HK-2 (cell line): ENCODE measurements around the gene WNT16.
"Not testable (repeated sequence)": the region's sequence is repeated elsewhere in the genome, so short reads cannot be mapped to it uniquely, and the experiment has no call there.

Source experiments
- DNase-seq: peaks from one replicate; pipeline ENCODE4 v3.0.0-alpha.2; 2018; ENCODE audit not compliant: unreplicated experiment

Gene WNT16

GRCh38 chr7:121306565-121306964 is 22.2 kb upstream of the WNT16 start:
- DNase-seq: no peak

GRCh38 chr7:121307021-121307574 is 21.7 kb upstream of the WNT16 start:
- DNase-seq: no peak

GRCh38 chr7:121313220-121313792 is 15.5 kb upstream of the WNT16 start:
- DNase-seq: no peak

GRCh38 chr7:121313793-121314676 is 14.8 kb upstream of the WNT16 start:
- peak; percentile 22 for DNase-seq

- not testable (repeated sequence) for DNase-seq
Observed at GRCh38 chr7:121315170-121315569, 13.6 kb upstream of the WNT16 start.

- no peak for DNase-seq
Observed at GRCh38 chr7:121322460-121322859, 6.3 kb upstream of the WNT16 start.

- no peak for DNase-seq
Observed at GRCh38 chr7:121323515-121324302, 5.1 kb upstream of the WNT16 start.

- no peak for DNase-seq
Observed at GRCh38 chr7:121327671-121328070, 1.1 kb upstream of the WNT16 start.

GRCh38 chr7:121329191-121330052 is 622 bp downstream of the WNT16 start:
- no peak for DNase-seq

GRCh38 chr7:121330053-121330833 is 1.4 kb downstream of the WNT16 start:
- no peak for DNase-seq

- no peak for DNase-seq
Observed at GRCh38 chr7:121331048-121331447, 2.2 kb downstream of the WNT16 start.

GRCh38 chr7:121331574-121331973 is 2.8 kb downstream of the WNT16 start:
- DNase-seq: no peak

- no peak for DNase-seq
Observed at GRCh38 chr7:121334376-121334775, 5.6 kb downstream of the WNT16 start.

- no peak for DNase-seq
Observed at GRCh38 chr7:121334875-121335648, 6.3 kb downstream of the WNT16 start.

- no peak for DNase-seq
Observed at GRCh38 chr7:121336579-121336978, 7.8 kb downstream of the WNT16 start.

GRCh38 chr7:121337398-121337797 is 8.6 kb downstream of the WNT16 start:
- DNase-seq: no peak

- DNase-seq: no peak
Observed at GRCh38 chr7:121339082-121339481, 10.3 kb downstream of the WNT16 start.

- DNase-seq: no peak
Observed at GRCh38 chr7:121341933-121342332, 13.1 kb downstream of the WNT16 start.

- no peak for DNase-seq
Observed at GRCh38 chr7:121342631-121343030, 13.8 kb downstream of the WNT16 start.

- DNase-seq: no peak
Observed at GRCh38 chr7:121343302-121343701, 14.5 kb downstream of the WNT16 start.
